ENCODE results near the gene NIN.
A peak's percentile ranks its signal among the peaks of the same experiment; 100 is the strongest.

Gene NIN

GRCh38 chr14:50758305-50758704 is 72.7 kb downstream of the NIN start:
- no peak for TF ChIP-seq CTCF (IDR thresholded peaks at IDR 0.05; ENCODE audit: insufficient read depth, low read depth, low read length, missing control alignments)
- H3K4me3 ChIP-seq (ENCODE audit: low read depth, low read length): no peak overlapping the region
- no peak for DNase-seq (ENCODE audit: low read depth)

- no peak for DNase-seq (ENCODE audit: low read depth)
- TF ChIP-seq CTCF (IDR thresholded peaks at IDR 0.05; ENCODE audit: insufficient read depth, low read depth, low read length, missing control alignments): no peak
- no peak overlapping the region for H3K4me3 ChIP-seq (ENCODE audit: low read depth, low read length)
Measured at GRCh38 chr14:50757702-50758101, 73.3 kb downstream of the NIN start.

- H3K4me3 ChIP-seq (ENCODE audit: low read depth, low read length): no peak overlapping the region
- DNase-seq (ENCODE audit: low read depth): no peak
- no peak for TF ChIP-seq CTCF (IDR thresholded peaks at IDR 0.05; ENCODE audit: insufficient read depth, low read depth, low read length, missing control alignments)
Measured at GRCh38 chr14:50756300-50756699, 74.7 kb downstream of the NIN start.

GRCh38 chr14:50750323-50750722 is 80.6 kb downstream of the NIN start:
- no peak for TF ChIP-seq CTCF (IDR thresholded peaks at IDR 0.05; ENCODE audit: insufficient read depth, low read depth, low read length, missing control alignments)
- no peak overlapping the region for H3K4me3 ChIP-seq (ENCODE audit: low read depth, low read length)
- DNase-seq (ENCODE audit: low read depth): no peak

- DNase-seq (ENCODE audit: low read depth): no peak
- H3K4me3 ChIP-seq (ENCODE audit: low read depth, low read length): no peak overlapping the region
- TF ChIP-seq CTCF (IDR thresholded peaks at IDR 0.05; ENCODE audit: insufficient read depth, low read depth, low read length, missing control alignments): no peak
Measured at GRCh38 chr14:50745401-50746058, 85.4 kb downstream of the NIN start.

- no peak for DNase-seq (ENCODE audit: low read depth)
- no peak for TF ChIP-seq CTCF (IDR thresholded peaks at IDR 0.05; ENCODE audit: insufficient read depth, low read depth, low read length, missing control alignments)
- H3K4me3 ChIP-seq (ENCODE audit: low read depth, low read length): no peak overlapping the region
Measured at GRCh38 chr14:50744231-50744630, 86.7 kb downstream of the NIN start.

GRCh38 chr14:50741567-50741966 is 89.4 kb downstream of the NIN start:
- DNase-seq (ENCODE audit: low read depth): peak; percentile 67
- H3K4me3 ChIP-seq (ENCODE audit: low read depth, low read length): no peak overlapping the region
- TF ChIP-seq CTCF (IDR thresholded peaks at IDR 0.05; ENCODE audit: insufficient read depth, low read depth, low read length, missing control alignments): no peak
